ENCODE data around the gene NCR1. TPM values are rescaled to one million over a fixed set of nuclear protein-coding genes. Genes with fewer than 3 reads are reported as not detected.
"Not testable (repeated sequence)": the region's sequence is repeated elsewhere in the genome, so short reads cannot be mapped to it uniquely, and the experiment has no call there.

NCR1 gene
- total RNA-seq, 1 experiment from 2014 or later: not detected

DNA sequence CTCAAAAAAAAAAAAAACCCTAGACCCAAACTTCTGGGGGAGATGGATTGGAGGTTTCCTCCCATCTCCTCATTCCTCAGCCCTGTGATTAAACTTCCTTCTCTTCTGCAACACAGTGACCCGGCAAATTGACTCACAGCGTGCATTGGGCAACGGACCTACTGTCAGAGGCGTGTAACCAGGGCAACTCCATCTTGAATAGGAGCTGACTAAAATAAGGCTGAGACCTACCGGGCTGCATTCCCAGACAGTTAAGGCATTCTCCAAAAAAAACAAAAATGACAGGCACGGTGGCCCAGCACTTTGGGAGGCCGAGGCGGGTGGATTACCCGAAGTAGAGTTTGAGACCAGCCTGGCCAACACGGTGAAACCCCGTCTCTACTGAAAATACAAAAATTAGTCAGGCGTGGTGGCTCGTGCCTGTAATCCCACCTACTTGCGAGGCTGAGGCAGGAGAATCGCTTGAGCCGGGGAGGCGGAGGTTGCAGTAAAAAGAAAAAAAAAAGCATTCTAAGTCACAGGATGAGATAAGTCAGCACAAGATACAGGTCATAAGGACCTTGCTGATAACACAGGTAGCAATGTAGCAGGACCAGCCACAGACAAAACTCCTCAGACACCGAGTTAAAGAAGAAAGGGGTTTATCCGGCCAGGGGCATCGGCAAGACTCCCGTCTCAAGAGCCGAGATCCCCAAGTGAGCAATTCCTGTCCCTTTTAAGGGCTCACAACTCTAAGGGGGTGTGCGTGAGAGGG lies 46.8 kb downstream of the NCR1 start:
- in situ Hi-C loops (cut with HindIII; ENCODE audit: low pct_unique_long_range_greater_than_20kb, low sequenced_read_pairs): no loop called here
- no peak for DNase-seq (ENCODE audit: low read depth, low spot score)

- in situ Hi-C loops (cut with HindIII; ENCODE audit: low pct_unique_long_range_greater_than_20kb, low sequenced_read_pairs); DNase-seq (ENCODE audit: low read depth, low spot score): not testable (repeated sequence)
These were observed 47.4 kb downstream of the NCR1 start for GRCh38 chr19:54953345-54953713.

GRCh38 chr19:54955376-54955775 lies 49.4 kb downstream of the NCR1 start:
- in situ Hi-C loops (cut with HindIII; ENCODE audit: low pct_unique_long_range_greater_than_20kb, low sequenced_read_pairs): no loop called here
- no peak for DNase-seq (ENCODE audit: low read depth, low spot score)

DNA sequence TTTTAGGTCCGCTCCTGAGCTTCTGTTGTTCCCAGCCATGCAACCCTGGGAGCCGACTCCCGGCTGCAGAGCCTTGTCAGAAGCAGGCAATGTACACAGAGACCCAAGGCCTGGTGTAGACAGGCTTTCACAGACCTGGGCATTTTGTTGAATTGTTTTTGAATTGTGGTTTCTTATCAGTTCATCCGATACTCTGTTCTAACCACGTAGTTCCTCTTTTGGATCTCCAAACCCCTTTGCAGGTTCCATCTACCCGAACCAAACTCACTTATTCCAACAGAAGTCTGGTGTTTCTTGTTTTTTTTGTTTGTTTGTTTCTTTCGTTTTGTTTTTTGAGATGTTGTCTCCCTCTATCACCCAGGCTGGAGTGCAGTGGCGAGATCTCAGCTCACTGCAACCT lies 53.9 kb downstream of the NCR1 start:
- in situ Hi-C loops (cut with HindIII; ENCODE audit: low pct_unique_long_range_greater_than_20kb, low sequenced_read_pairs): no loop called here
- no peak for DNase-seq (ENCODE audit: low read depth, low spot score)

Small RNA genes lying within 50 kb of the gene (small RNA-seq; reads per million reads assigned to genes)
- gene AC011476.8 (0 reads per million in 2 experiments), gene RNU6-222P (0 to 0.14 reads per million in 2 experiments)

Other genes with a start within 250 kb of the NCR1 start
- not detected in 2 replicates for gene LILRB4, start 243.2 kb upstream of the NCR1 start, total RNA-seq (2014; rRNA removed; shearing (Covaris generic))
- not detected in 2 replicates for gene KIR3DL3, start 181.7 kb upstream of the NCR1 start, total RNA-seq (2014; rRNA removed; shearing (Covaris generic))
- gene KIR2DL3, start 167.6 kb upstream of the NCR1 start, total RNA-seq (2014; rRNA removed; shearing (Covaris generic)): not detected in 2 replicates
- not detected in 2 replicates for gene KIR2DL1, start 136.4 kb upstream of the NCR1 start, total RNA-seq (2014; rRNA removed; shearing (Covaris generic))
- not detected in 2 replicates for gene KIR2DL4, start 102.5 kb upstream of the NCR1 start, total RNA-seq (2014; rRNA removed; shearing (Covaris generic))
- not detected in 2 replicates for gene KIR3DL1, start 89.7 kb upstream of the NCR1 start, total RNA-seq (2014; rRNA removed; shearing (Covaris generic))
- gene KIR2DS4, start 73.5 kb upstream of the NCR1 start, total RNA-seq (2014; rRNA removed; shearing (Covaris generic)): not detected in 2 replicates
- gene KIR3DL2, start 55.7 kb upstream of the NCR1 start, total RNA-seq (2014; rRNA removed; shearing (Covaris generic)): not detected in 2 replicates
- not detected in 2 replicates for gene FCAR, start 31.9 kb upstream of the NCR1 start, total RNA-seq (2014; rRNA removed; shearing (Covaris generic))
- gene NLRP7, start 41.4 kb downstream of the NCR1 start, total RNA-seq (2014; rRNA removed; shearing (Covaris generic)): 0.08 and 0.13 TPM in 2 replicates
- not detected in 2 replicates for gene NLRP2, start 60.2 kb downstream of the NCR1 start, total RNA-seq (2014; rRNA removed; shearing (Covaris generic))
- gene GP6, start 132.1 kb downstream of the NCR1 start, total RNA-seq (2014; rRNA removed; shearing (Covaris generic)): not detected in 2 replicates
- gene RDH13, start 157.0 kb downstream of the NCR1 start, total RNA-seq (2014; rRNA removed; shearing (Covaris generic)): 18.1 and 20.7 TPM in 2 replicates
- gene EPS8L1, start 169.7 kb downstream of the NCR1 start, total RNA-seq (2014; rRNA removed; shearing (Covaris generic)): 8.1 and 8.7 TPM in 2 replicates
- 30.0 and 35.1 TPM in 2 replicates for gene PPP1R12C, start 211.5 kb downstream of the NCR1 start, total RNA-seq (2014; rRNA removed; shearing (Covaris generic))
- 53.1 and 53.4 TPM in 2 replicates for gene TNNT1, start 243.1 kb downstream of the NCR1 start, total RNA-seq (2014; rRNA removed; shearing (Covaris generic))

All from SK-MEL-5 (cell line).